ENCODE data around the gene TRIM54. TPM values are rescaled to one million over a fixed set of nuclear protein-coding genes. Genes with fewer than 3 reads are reported as not detected.

Gene TRIM54
- total RNA-seq, 1 experiment from 2014 or later = 3.3 TPM

- TF ChIP-seq FOXP4 (CRISPR knock-in tag; IDR thresholded peaks at IDR 0.05) = no peak
- no peak for TF ChIP-seq ZNF121 (CRISPR knock-in tag; IDR thresholded peaks at IDR 0.05)
- TF ChIP-seq MXD4 (CRISPR knock-in tag; IDR thresholded peaks at IDR 0.05; ENCODE audit: borderline replicate concordance) = no peak
- TF ChIP-seq ZNF532 (CRISPR knock-in tag; IDR thresholded peaks at IDR 0.05; ENCODE audit: borderline replicate concordance) = no peak
These were observed 43.3 kb upstream of the TRIM54 start (continued) for GRCh38 chr2:27238976-27239375.

- Mint-ChIP-seq H3K27ac (no peak overlapping the region), H3K4me3 (no peak overlapping the region), H3K36me3 (peaks cover 87% of the 10 kb centered on the region), H3K27me3 (ENCODE audit: low read depth) (no peaks in the 10 kb centered on the region), H3K4me1 (no peaks in the 10 kb centered on the region), H3K9me3 (no peaks in the 10 kb centered on the region)
- TF ChIP-seq ZSCAN18 (CRISPR knock-in tag; IDR thresholded peaks at IDR 0.05) = no peak
- TF ChIP-seq ERG (CRISPR knock-in tag; IDR thresholded peaks at IDR 0.05) = no peak
- TF ChIP-seq FOXP4 (CRISPR knock-in tag; IDR thresholded peaks at IDR 0.05) = no peak
- TF ChIP-seq ZNF532 (CRISPR knock-in tag; IDR thresholded peaks at IDR 0.05; ENCODE audit: borderline replicate concordance) = no peak
- TF ChIP-seq PREB (CRISPR knock-in tag; IDR thresholded peaks at IDR 0.05; ENCODE audit: borderline replicate concordance) = no peak
- ChIA-PET POLR2A (no interaction called here), CTCF (interaction anchor here (1.5 kb wide), 1 partner anchor 39 kb away, joined by 4 read pairs; no protein-coding TSS in a partner anchor)
- DNase-seq (ENCODE audit: low spot score) = no peak
- no peak for ATAC-seq
These were observed 41.8 kb upstream of the TRIM54 start for GRCh38 chr2:27240406-27240805.
